Activated CD4-positive, alpha-beta T cell treated with anti-CD3 and anti-CD28 coated beads for 36 hours (primary cell): ENCODE measurements around the gene FEZF2. TPM values are rescaled to one million over a fixed set of nuclear protein-coding genes. Genes with fewer than 3 reads are reported as not detected.

Source experiments
- ATAC-seq: fragments of 200-7000 bp; cut with Tn5 transposase; one replicate; pipeline ENCODE4 v1.10.0; 2021; ENCODE audit warnings: mild to moderate bottlenecking, moderate library complexity
- CTCF ChIA-PET: fragments of 350-600 bp; sonication (Branson Sonifier 250); formaldehyde crosslinking; loops from one replicate; lab custom pipeline; 2021; ENCODE audit warnings: antibody characterized with exemption; lab: Charles Lee
- POLR2A ChIA-PET: fragments of 350-600 bp; sonication (Branson Sonifier 250); formaldehyde crosslinking; loops from one replicate; lab custom pipeline; 2021; ENCODE audit warnings: antibody characterized with exemption, inconsistent platforms; lab: Charles Lee
- DNase-seq: peaks from one replicate; pipeline ENCODE4 v3.0.0-alpha.2; 2020
- H3K27ac Mint-ChIP-seq: one replicate; pipeline ENCODE4 v1.8.0; 2021; ENCODE audit warnings: mixed read lengths
- H3K27me3 Mint-ChIP-seq: one replicate; pipeline ENCODE4 v1.8.0; 2021; ENCODE audit warnings: mixed read lengths
- H3K36me3 Mint-ChIP-seq: one replicate; pipeline ENCODE4 v1.8.0; 2021; ENCODE audit warnings: low read depth, mixed read lengths
- H3K4me1 Mint-ChIP-seq: one replicate; pipeline ENCODE4 v1.8.0; 2021; ENCODE audit warnings: mixed read lengths
- H3K4me3 Mint-ChIP-seq: one replicate; pipeline ENCODE4 v1.8.0; 2021; ENCODE audit warnings: mild to moderate bottlenecking, moderate library complexity, mixed read lengths
- H3K9me3 Mint-ChIP-seq: one replicate; pipeline ENCODE4 v1.8.0; 2021; ENCODE audit warnings: low read depth, mixed read lengths
- intact Hi-C, 2 experiments: fragments of 100-400 bp; cut with DNase I in 1 of 2; cut with micrococcal nuclease in 1 of 2; formaldehyde crosslinking; loops; one replicate each; pipeline versions ENCODE4 v1.14.2 to v1.15.1; 2022 to 2024; cut with DNase I, micrococcal nuclease
- total RNA-seq, 2 experiments: library from RNA; stranded (reverse); gene quantifications; one replicate each; pipeline ENCODE4 v1.2.3, GENCODE V29; 2021

FEZF2 gene
- total RNA-seq, 2 experiments from 2014 or later = not detected

- intact Hi-C loops = no loop called here
- Mint-ChIP-seq H3K27me3 (peaks cover 38% of the 10 kb centered on the region), H3K4me1 (no peaks in the 10 kb centered on the region), H3K9me3 (peaks cover 3% of the 10 kb centered on the region), H3K4me3 (no peak overlapping the region), H3K36me3 (no peaks in the 10 kb centered on the region), H3K27ac (no peak overlapping the region)
- no peak for DNase-seq
- no peak for ATAC-seq
- POLR2A ChIA-PET = no interaction called here
- CTCF ChIA-PET = interaction anchor here (0.7 to 1.0 kb wide), 2 partner anchors 52 to 199 kb away, joined by 3 to 4 read pairs; no protein-coding TSS in a partner anchor
Observed at GRCh38 chr3:62364191-62364590, 9.2 kb downstream of the FEZF2 start.

DNA sequence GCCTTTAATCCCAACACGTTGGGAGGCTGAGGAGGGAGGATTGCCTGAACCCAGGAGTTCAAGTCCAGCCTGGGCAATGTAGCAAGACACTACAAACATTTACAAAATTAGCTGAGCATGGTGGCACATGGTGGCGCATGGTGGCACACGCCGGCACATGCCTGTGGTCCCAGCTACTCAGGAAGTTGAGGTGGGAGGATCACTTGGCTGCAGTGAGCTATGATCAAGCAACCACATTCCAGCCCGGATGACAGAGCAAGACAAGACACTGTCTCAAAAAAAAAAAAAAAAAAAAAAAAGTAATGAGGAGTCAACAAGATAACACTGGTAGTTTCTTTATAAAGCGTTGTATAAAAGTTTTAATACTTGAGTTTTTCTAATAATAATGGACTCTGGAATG lies 10.1 kb downstream of the FEZF2 start:
- ChIA-PET CTCF (interaction anchor here (1.0 kb wide), 1 partner anchor 53 kb away, joined by 4 read pairs; no protein-coding TSS in a partner anchor), POLR2A (no interaction called here)
- Mint-ChIP-seq H3K27ac (no peak overlapping the region), H3K9me3 (peaks cover 3% of the 10 kb centered on the region), H3K27me3 (peaks cover 31% of the 10 kb centered on the region), H3K4me1 (no peaks in the 10 kb centered on the region), H3K36me3 (no peaks in the 10 kb centered on the region), H3K4me3 (no peak overlapping the region)
- intact Hi-C loops = no loop called here
- DNase-seq = no peak
- no peak for ATAC-seq

GRCh38 chr3:62361824-62362223 lies 11.5 kb downstream of the FEZF2 start:
- no peak for ATAC-seq
- H3K4me3 Mint-ChIP-seq = no peak overlapping the region
- POLR2A ChIA-PET = no interaction called here

GRCh38 chr3:62361261-62361660 lies 12.1 kb downstream of the FEZF2 start:
- Mint-ChIP-seq H3K9me3 (peaks cover 3% of the 10 kb centered on the region), H3K36me3 (no peaks in the 10 kb centered on the region), H3K4me1 (no peaks in the 10 kb centered on the region), H3K4me3 (no peak overlapping the region), H3K27ac (no peak overlapping the region), H3K27me3 (peaks cover 12% of the 10 kb centered on the region)
- DNase-seq (no peak), ATAC-seq (no peak)
- intact Hi-C loops = no loop called here
- POLR2A ChIA-PET = no interaction called here
- CTCF ChIA-PET = no interaction called here

More at GRCh38 chr3:62361824-62362223, 11.5 kb downstream of the FEZF2 start:
- no peak for DNase-seq
- no peaks in the 10 kb centered on the region for H3K36me3 Mint-ChIP-seq
- H3K27ac Mint-ChIP-seq = no peak overlapping the region
- H3K4me1 Mint-ChIP-seq = no peaks in the 10 kb centered on the region
- peaks cover 16% of the 10 kb centered on the region for H3K27me3 Mint-ChIP-seq
- peaks cover 3% of the 10 kb centered on the region for H3K9me3 Mint-ChIP-seq
- intact Hi-C loops = no loop called here
- CTCF ChIA-PET = no interaction called here

GRCh38 chr3:62359531-62359930 lies 13.8 kb downstream of the FEZF2 start:
- H3K4me1 Mint-ChIP-seq = no peaks in the 10 kb centered on the region
- CTCF ChIA-PET = no interaction called here

DNA sequence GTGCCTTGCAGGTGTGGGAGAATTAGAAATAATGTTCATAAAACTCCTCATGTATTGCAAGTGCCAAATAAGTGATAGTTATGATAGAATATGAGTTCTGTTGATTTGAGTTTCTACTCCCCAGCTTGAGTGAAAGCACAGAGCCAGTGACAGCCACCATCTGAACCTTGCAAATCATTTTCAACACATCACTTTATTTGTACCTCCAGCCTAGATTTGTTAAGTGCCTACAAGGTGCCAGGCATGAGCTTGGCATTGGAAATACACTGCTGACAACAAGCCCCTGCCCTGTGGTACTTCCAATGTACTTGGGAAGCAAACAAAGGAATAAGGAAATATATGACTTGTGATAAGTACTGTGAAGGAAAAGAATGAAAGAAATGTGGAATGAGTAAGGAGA lies 17.0 kb downstream of the FEZF2 start:
- Mint-ChIP-seq H3K36me3 (no peaks in the 10 kb centered on the region), H3K4me3 (no peak overlapping the region), H3K27me3 (peaks cover 3% of the 10 kb centered on the region), H3K27ac (no peak overlapping the region), H3K4me1 (no peaks in the 10 kb centered on the region), H3K9me3 (no peaks in the 10 kb centered on the region)
- POLR2A ChIA-PET = no interaction called here
- ATAC-seq (no peak), DNase-seq (no peak)
- intact Hi-C loops = no loop called here
- CTCF ChIA-PET = no interaction called here

More at GRCh38 chr3:62359531-62359930, 13.8 kb downstream of the FEZF2 start:
- ATAC-seq (no peak), DNase-seq (no peak)
- Mint-ChIP-seq H3K4me3 (no peak overlapping the region), H3K9me3 (peaks cover 3% of the 10 kb centered on the region), H3K27ac (no peak overlapping the region), H3K36me3 (no peaks in the 10 kb centered on the region), H3K27me3 (no peaks in the 10 kb centered on the region)
- intact Hi-C loops = no loop called here
- POLR2A ChIA-PET = interaction anchor here (0.6 kb wide), 1 partner anchor 566 kb away, joined by 3 read pairs; no protein-coding TSS in a partner anchor

DNA sequence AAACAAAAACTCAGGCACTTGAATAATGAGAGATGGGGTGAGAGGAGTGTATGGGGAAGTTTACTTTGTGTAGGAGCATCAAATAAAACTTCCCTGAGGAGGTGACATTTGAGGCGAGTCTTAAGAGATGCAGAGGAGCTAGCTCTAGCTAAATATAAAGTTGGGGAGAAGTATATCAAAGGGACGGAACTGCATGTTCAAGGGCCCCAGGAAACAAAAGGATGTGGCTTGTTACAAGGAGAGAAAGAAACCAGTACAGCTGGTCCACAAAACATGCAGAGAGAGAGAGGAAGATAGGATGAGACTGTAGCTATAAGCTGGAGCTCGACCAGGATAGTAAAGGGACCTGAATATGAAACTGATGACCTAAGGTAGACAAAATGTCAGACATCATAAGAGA lies 17.6 kb downstream of the FEZF2 start:
- intact Hi-C loops = no loop called here
- CTCF ChIA-PET = no interaction called here
- ATAC-seq = no peak

GRCh38 chr3:62343755-62344154 lies 29.6 kb downstream of the FEZF2 start:
- intact Hi-C loops = no loop called here
- ATAC-seq (no peak), DNase-seq (no peak)
- no peak overlapping the region for H3K4me3 Mint-ChIP-seq
- no peaks in the 10 kb centered on the region for H3K9me3 Mint-ChIP-seq
- ChIA-PET POLR2A (no interaction called here), CTCF (no interaction called here)
- no peak overlapping the region for H3K27ac Mint-ChIP-seq
- H3K4me1 Mint-ChIP-seq = no peaks in the 10 kb centered on the region
- H3K36me3 Mint-ChIP-seq = no peaks in the 10 kb centered on the region
- H3K27me3 Mint-ChIP-seq = peaks cover 10% of the 10 kb centered on the region

More for the DNA sequence above, 17.6 kb downstream of the FEZF2 start:
- DNase-seq = no peak
- no peak overlapping the region for H3K27ac Mint-ChIP-seq
- no peaks in the 10 kb centered on the region for H3K36me3 Mint-ChIP-seq
- no peaks in the 10 kb centered on the region for H3K9me3 Mint-ChIP-seq
- H3K4me1 Mint-ChIP-seq = no peaks in the 10 kb centered on the region
- H3K4me3 Mint-ChIP-seq = no peak overlapping the region
- H3K27me3 Mint-ChIP-seq = peaks cover 3% of the 10 kb centered on the region
- POLR2A ChIA-PET = interaction anchor here (0.7 kb wide), 1 partner anchor 9 kb away, joined by 8 read pairs; no protein-coding TSS in a partner anchor

DNA sequence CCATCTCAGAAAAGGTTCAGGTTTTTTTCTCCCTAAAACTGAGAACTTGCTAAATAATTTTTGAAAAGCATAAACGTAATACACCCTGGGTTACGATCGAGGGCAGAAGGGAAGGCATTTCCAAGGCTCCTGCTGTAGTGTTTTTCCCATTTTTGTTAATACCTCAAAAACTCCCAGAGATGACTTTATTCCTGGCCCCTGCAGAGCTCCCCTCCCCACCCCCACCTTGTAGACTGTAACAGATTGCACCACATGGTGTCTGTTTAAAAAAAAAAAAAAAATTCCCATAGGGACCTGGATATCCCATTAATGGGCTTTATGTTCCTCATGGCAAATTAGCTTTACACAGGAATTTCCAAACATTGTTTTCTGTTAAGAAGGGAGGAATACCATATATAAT lies 38.2 kb downstream of the FEZF2 start:
- ATAC-seq (no peak), DNase-seq (no peak)
- intact Hi-C loops = no loop called here
- Mint-ChIP-seq H3K4me3 (no peak overlapping the region), H3K9me3 (no peaks in the 10 kb centered on the region), H3K36me3 (no peaks in the 10 kb centered on the region), H3K27me3 (no peaks in the 10 kb centered on the region), H3K27ac (no peak overlapping the region), H3K4me1 (no peaks in the 10 kb centered on the region)
- POLR2A ChIA-PET = no interaction called here
- CTCF ChIA-PET = no interaction called here

GRCh38 chr3:62332835-62333244 lies 40.5 kb downstream of the FEZF2 start:
- no peaks in the 10 kb centered on the region for H3K36me3 Mint-ChIP-seq

GRCh38 chr3:62332017-62332416 lies 41.3 kb downstream of the FEZF2 start:
- Mint-ChIP-seq H3K4me1 (no peaks in the 10 kb centered on the region), H3K27me3 (peaks cover 3% of the 10 kb centered on the region), H3K36me3 (no peaks in the 10 kb centered on the region), H3K27ac (no peak overlapping the region), H3K9me3 (no peaks in the 10 kb centered on the region), H3K4me3 (no peak overlapping the region)
- ChIA-PET CTCF (interaction anchor here (0.6 to 0.9 kb wide), 2 partner anchors 35 to 291 kb away, joined by 3 read pairs; no protein-coding TSS in a partner anchor), POLR2A (no interaction called here)
- intact Hi-C loops = loop anchor here (2.0 to 5.0 kb wide), 2 partner anchors 227 to 895 kb away; no protein-coding TSS in a partner anchor
- ATAC-seq (no peak), DNase-seq (no peak)

More at GRCh38 chr3:62332835-62333244, 40.5 kb downstream of the FEZF2 start:
- no peak for ATAC-seq
- no peak overlapping the region for H3K4me3 Mint-ChIP-seq
- H3K27me3 Mint-ChIP-seq = peaks cover 3% of the 10 kb centered on the region
- no peak overlapping the region for H3K27ac Mint-ChIP-seq
- no peaks in the 10 kb centered on the region for H3K4me1 Mint-ChIP-seq
- no peak for DNase-seq
- H3K9me3 Mint-ChIP-seq = no peaks in the 10 kb centered on the region
- intact Hi-C loops = loop anchor here (2.0 to 5.0 kb wide), 2 partner anchors 226 to 894 kb away; no protein-coding TSS in a partner anchor
- POLR2A ChIA-PET = no interaction called here
- CTCF ChIA-PET = interaction anchor here (0.9 kb wide), 1 partner anchor 34 kb away, joined by 3 read pairs; no protein-coding TSS in a partner anchor

- Mint-ChIP-seq H3K36me3 (no peaks in the 10 kb centered on the region), H3K4me1 (no peaks in the 10 kb centered on the region), H3K9me3 (no peaks in the 10 kb centered on the region), H3K27me3 (peaks cover 3% of the 10 kb centered on the region), H3K4me3 (no peak overlapping the region), H3K27ac (no peak overlapping the region)
- ChIA-PET POLR2A (no interaction called here), CTCF (interaction anchor here (1.3 kb wide), 1 partner anchor 1488 kb away, joined by 3 read pairs; no protein-coding TSS in a partner anchor)
- DNase-seq (no peak), ATAC-seq (no peak)
- intact Hi-C loops = loop anchor here in 1 of 2 experiments (5.0 kb wide), 1 partner anchor 897 kb away; no protein-coding TSS in a partner anchor
Observed at GRCh38 chr3:62329971-62330370, 43.4 kb downstream of the FEZF2 start.
